Subcutaneous abdominal adipose tissue (tissue), 5 donors: ENCODE measurements around the gene SLC12A3.

Experiments used
- H3K27ac ChIP-seq: one replicate; pipeline ENCODE4 v1.7.0; 2013; ENCODE audit warnings: low read depth, mild to moderate bottlenecking, inconsistent platforms, low read length, moderate library complexity
- H3K27me3 ChIP-seq, 5 donors: one replicate each; pipeline ENCODE4 v1.7.0; 2013; ENCODE audit warnings: low read length in 5 of 5, inconsistent platforms in 1 of 5; ENCODE audit not compliant: control insufficient read depth in 5 of 5, insufficient read depth in 4 of 5
- H3K36me3 ChIP-seq, 5 donors: one replicate each; pipeline ENCODE4 v1.7.0; 2013; ENCODE audit warnings: low read length in 5 of 5; ENCODE audit not compliant: control insufficient read depth in 5 of 5, insufficient read depth in 5 of 5
- H3K4me1 ChIP-seq, 5 donors: one replicate each; pipeline ENCODE4 v1.7.0; 2013; ENCODE audit warnings: low read length in 5 of 5, mild to moderate bottlenecking in 3 of 5, moderate library complexity in 1 of 5; ENCODE audit not compliant: control insufficient read depth in 5 of 5, insufficient read depth in 5 of 5
- H3K4me3 ChIP-seq, 5 donors: one replicate each; pipeline ENCODE4 v1.7.0; 2013; ENCODE audit warnings: low read length in 5 of 5, low read depth in 1 of 5
- H3K9ac ChIP-seq, 5 donors: one replicate each; pipeline ENCODE4 v1.7.0; 2013; ENCODE audit warnings: low read length in 5 of 5, mild to moderate bottlenecking in 4 of 5, moderate library complexity in 3 of 5
- H3K9me3 ChIP-seq, 5 donors: one replicate each; pipeline ENCODE4 v1.7.0; 2013; ENCODE audit warnings: low read length in 5 of 5; ENCODE audit not compliant: control insufficient read depth in 5 of 5
- donor health status: healthy.
- donor health status: healthy.
- donor health status: healthy.
- donor health status: healthy.
- donor health status: healthy.

The SLC12A3 gene

DNA sequence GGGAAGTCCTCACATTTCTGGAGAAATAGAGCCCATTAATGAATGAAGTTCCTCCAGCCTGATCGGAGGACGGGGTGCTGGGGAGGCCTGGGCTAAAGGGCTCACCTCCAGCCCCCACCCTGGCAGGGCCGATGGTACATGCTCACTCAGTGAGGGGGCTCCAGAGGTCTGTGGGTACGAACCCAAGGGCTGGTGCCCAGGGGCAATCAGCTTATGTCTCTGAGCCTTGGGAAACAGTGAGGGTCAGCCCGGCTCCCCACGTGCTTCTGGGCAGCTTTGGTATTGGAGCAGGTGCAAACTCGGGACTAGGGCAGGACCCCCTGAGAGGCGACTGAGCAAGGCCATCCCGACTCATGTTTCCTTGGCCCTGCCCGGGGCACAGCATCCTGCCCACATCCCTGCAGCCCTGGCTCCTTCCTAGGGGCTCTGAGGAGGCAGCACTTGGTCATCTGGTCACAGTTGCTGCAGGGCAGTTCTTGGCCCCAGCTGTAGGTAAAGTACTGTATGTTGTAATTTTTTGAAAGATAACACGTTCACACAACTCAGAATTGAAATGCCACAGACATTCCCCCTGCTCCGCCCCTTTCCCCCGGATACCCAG lies 95.8 kb downstream of the SLC12A3 start:
- Histone ChIP-seq H3K9me3 (no peaks in the 10 kb centered on the region), H3K27me3 (no peaks in the 10 kb centered on the region), H3K4me3 (no peak overlapping the region), H3K27ac (peak overlapping the region; percentile 30), H3K36me3 (no peaks in the 10 kb centered on the region), H3K4me1 (peaks cover 6 to 58% (median 31%) of the 10 kb centered on the region in 5 donors), H3K9ac (no peak overlapping the region)

GRCh38 chr16:56961386-56961785 lies 96.4 kb downstream of the SLC12A3 start:
- peaks cover 7 to 64% (median 37%) of the 10 kb centered on the region in 5 donors for H3K4me1 ChIP-seq
- no peaks in the 10 kb centered on the region for H3K27me3 ChIP-seq
- no peak overlapping the region for H3K9ac ChIP-seq
- no peak overlapping the region for H3K4me3 ChIP-seq
- H3K9me3 ChIP-seq, result no peaks in the 10 kb centered on the region
- no peaks in the 10 kb centered on the region for H3K36me3 ChIP-seq
- H3K27ac ChIP-seq, result peak overlapping the region; percentile 30

DNA sequence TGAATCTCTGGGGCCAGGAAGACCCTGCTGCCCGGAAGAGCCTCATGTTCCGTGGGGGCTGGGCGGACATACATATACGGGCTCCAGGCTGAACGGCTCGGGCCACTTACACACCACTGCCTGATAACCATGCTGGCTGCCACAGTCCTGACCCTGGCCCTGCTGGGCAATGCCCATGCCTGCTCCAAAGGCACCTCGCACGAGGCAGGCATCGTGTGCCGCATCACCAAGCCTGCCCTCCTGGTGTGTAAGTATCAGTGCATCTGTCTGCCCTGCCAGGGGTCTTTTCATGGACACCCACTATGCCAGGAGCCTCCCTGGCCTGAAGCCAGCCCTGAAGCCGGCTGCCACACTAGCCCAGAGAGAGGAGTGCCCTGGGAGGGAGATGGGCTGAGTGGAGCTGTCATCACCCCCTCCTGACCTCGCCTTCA lies 96.9 kb downstream of the SLC12A3 start, which contains the start of gene CETP:
Gene CETP, plus strand, starts transcription at position 100 of the 431 bp plus-strand sequence. Its CDS starts 30 bp downstream, at position 130.
- Histone ChIP-seq H3K4me1 (peaks cover 7 to 65% (median 38%) of the 10 kb centered on the region in 5 donors), H3K27ac (peak within 1 kb of the TSS; percentile 65), H3K9ac (peak within 1 kb of the TSS in 1 of 5 donors; percentile 38)

GRCh38 chr16:56964243-56965148 lies 99.5 kb downstream of the SLC12A3 start:
- Histone ChIP-seq H3K9me3 (no peaks in the 10 kb centered on the region), H3K27ac (peak overlapping the region; percentile 62), H3K4me3 (peak overlapping the region in 1 of 5 donors; percentile 30), H3K27me3 (no peaks in the 10 kb centered on the region), H3K9ac (no peak overlapping the region), H3K4me1 (peaks cover 7 to 63% (median 38%) of the 10 kb centered on the region in 5 donors), H3K36me3 (no peaks in the 10 kb centered on the region)

More for the DNA sequence above, 96.9 kb downstream of the SLC12A3 start, which contains the start of gene CETP:
- no peaks in the 10 kb centered on the region for H3K27me3 ChIP-seq
- H3K9me3 ChIP-seq, result no peaks in the 10 kb centered on the region
- H3K4me3 ChIP-seq, result peak within 1 kb of the TSS in 2 of 5 donors; percentile 6 to 27
- H3K36me3 ChIP-seq, result no peaks in the 10 kb centered on the region
